CD4-positive, alpha-beta memory T cell (primary cell): Measurements from ENCODE around the gene P3H3. TPM values are rescaled to one million over a fixed set of nuclear protein-coding genes. Genes with fewer than 3 reads are reported as not detected.

Experiments used
- CTCF ChIA-PET: fragments of 350-600 bp; sonication (Branson Sonifier 250); formaldehyde crosslinking; loops from one replicate; lab custom pipeline; 2021; ENCODE audit warnings: inconsistent platforms; ENCODE audit not compliant: partially characterized antibody; lab: Charles Lee
- POLR2A ChIA-PET: fragments of 350-600 bp; sonication (Branson Sonifier 250); formaldehyde crosslinking; loops from one replicate; lab custom pipeline; 2021; ENCODE audit not compliant: partially characterized antibody; lab: Charles Lee
- DNase-seq, 5 donors: peaks; one replicate each; pipeline versions ENCODE4 v3.0.0 to v3.0.0-alpha.2; 2020 to 2022; ENCODE audit warnings: mixed read lengths in 1 of 5
- H3K27ac ChIP-seq: one replicate; pipeline ENCODE4 v1.7.0; 2013; ENCODE audit warnings: low read depth, low read length
- H3K27me3 ChIP-seq: 2 replicates; pipeline ENCODE4 v1.7.0; 2013; ENCODE audit warnings: mild to moderate bottlenecking, low read length, moderate library complexity; ENCODE audit not compliant: insufficient read depth
- H3K36me3 ChIP-seq: 2 replicates; pipeline ENCODE4 v1.7.0; 2013; ENCODE audit warnings: mild to moderate bottlenecking, low read length, moderate library complexity; ENCODE audit not compliant: insufficient read depth
- H3K4me1 ChIP-seq: 2 replicates; pipeline ENCODE4 v1.7.0; 2013; ENCODE audit warnings: mild to moderate bottlenecking, low read length, moderate library complexity; ENCODE audit not compliant: insufficient read depth
- H3K4me3 ChIP-seq, 2 donors: one replicate each; pipeline ENCODE4 v1.7.0; 2013; ENCODE audit warnings: low read length in 2 of 2, mild to moderate bottlenecking in 1 of 2
- H3K9me3 ChIP-seq, 2 donors: one replicate each; pipeline ENCODE4 v1.7.0; 2013; ENCODE audit warnings: low read length in 2 of 2, control low read depth in 1 of 2; ENCODE audit not compliant: control insufficient read depth in 1 of 2
- H3K27ac Mint-ChIP-seq, 7 donors: one replicate each; pipeline ENCODE4 v1.8.0; 2020 to 2021; ENCODE audit warnings: mixed read lengths in 7 of 7, mild to moderate bottlenecking in 6 of 7, inconsistent platforms in 3 of 7, moderate library complexity in 3 of 7
- H3K27me3 Mint-ChIP-seq, 2 donors: one replicate each; pipeline ENCODE4 v1.8.0; 2020 to 2021; ENCODE audit warnings: mixed read lengths in 2 of 2
- H3K36me3 Mint-ChIP-seq, 2 donors: one replicate each; pipeline ENCODE4 v1.8.0; 2020 to 2021; ENCODE audit warnings: mixed read lengths in 2 of 2, inconsistent platforms in 1 of 2, mild to moderate bottlenecking in 1 of 2
- H3K4me1 Mint-ChIP-seq, 4 donors: one replicate each; pipeline ENCODE4 v1.8.0; 2020 to 2021; ENCODE audit warnings: mixed read lengths in 4 of 4, mild to moderate bottlenecking in 1 of 4
- H3K4me3 Mint-ChIP-seq, 8 donors: one replicate each; pipeline ENCODE4 v1.8.0; 2020 to 2021; ENCODE audit warnings: mixed read lengths in 8 of 8, mild to moderate bottlenecking in 7 of 8, moderate library complexity in 6 of 8, inconsistent platforms in 3 of 8
- H3K9me3 Mint-ChIP-seq, 8 donors: one replicate each; pipeline ENCODE4 v1.8.0; 2020 to 2021; ENCODE audit warnings: mixed read lengths in 8 of 8, mild to moderate bottlenecking in 5 of 8, inconsistent platforms in 3 of 8, moderate library complexity in 1 of 8
- intact Hi-C: fragments of 100-400 bp; cut with micrococcal nuclease; formaldehyde crosslinking; loops from one replicate; pipeline ENCODE4 v1.15.1; 2023
- polyA plus RNA-seq, 2 donors: library from polyadenylated mRNA; unstranded; fragments of 300-500 nt; fragmentation: Illumina TruSeq; gene quantifications; one replicate each; pipeline ENCODE4 v1.2.3, GENCODE V29; 2021
- total RNA-seq, 2 experiments: library from RNA; stranded (reverse); gene quantifications; one replicate each; pipeline ENCODE4 v1.2.3, GENCODE V29; 2021

P3H3 gene
- total and polyA plus RNA-seq, 4 experiments from 2014 or later: 0.72 to 11.8 (median 6.2) TPM

DNA sequence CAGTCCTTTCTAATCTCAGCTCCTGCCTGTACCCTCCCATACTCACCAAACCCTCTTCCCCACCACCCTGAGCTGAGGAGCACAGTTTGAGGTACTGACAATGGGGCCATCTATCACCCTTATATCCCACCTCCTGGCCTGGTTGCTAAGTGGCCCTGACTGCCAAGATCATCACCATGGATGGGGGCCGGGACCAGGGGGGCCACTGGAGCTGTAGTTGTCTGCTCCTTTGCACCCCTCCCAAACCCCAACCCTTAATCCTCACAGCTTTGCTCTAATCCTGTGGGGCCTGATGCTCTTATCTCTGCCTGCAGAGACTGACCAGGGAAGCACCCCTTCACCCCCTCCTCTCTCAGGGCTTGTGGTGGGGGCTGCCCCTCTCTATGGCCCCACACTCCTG is 12.1 kb downstream of the P3H3 start:
- CTCF ChIA-PET: interaction anchor here (1.5 to 4.4 kb wide), 3 partner anchors 15 to 88 kb away, joined by 3 to 12 read pairs (median 11); partner anchors contain the start of gene MLF2
- H3K27ac ChIP-seq: no peak overlapping the region

DNA sequence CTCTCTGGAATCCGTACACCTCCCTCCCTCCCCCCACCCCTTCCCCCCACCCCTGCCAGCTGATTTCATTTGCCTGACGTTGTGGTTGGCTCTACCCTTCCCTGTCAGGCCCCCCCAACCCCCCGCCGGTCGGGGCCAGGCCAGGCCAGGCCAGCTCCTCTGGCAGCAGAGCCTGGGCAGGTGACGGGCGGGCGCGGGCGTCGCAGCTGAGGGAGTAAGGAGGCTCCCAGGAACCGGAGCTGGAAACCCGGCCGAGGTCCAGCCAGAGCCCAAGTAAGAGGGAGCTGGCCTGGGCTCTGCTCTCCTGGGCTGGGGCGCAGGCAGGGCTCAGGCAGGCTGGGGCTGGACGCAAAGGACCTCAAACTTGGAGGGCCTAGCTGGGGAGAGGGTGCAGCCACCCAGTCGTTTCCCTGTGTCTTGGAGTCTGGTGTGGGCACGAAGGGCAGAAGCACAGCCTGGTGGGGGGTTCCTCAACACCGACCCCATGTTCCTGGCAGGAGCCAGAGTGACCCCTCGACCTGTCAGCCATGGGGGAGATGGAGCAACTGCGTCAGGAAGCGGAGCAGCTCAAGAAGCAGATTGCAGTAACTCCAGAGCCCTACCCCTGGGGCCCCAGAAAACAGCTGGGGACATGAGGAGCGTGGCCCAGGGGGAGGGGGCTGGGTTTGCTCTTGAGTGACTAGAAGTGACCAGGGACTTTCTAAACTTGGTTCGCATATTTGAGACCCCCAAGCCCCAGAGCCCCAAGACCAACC is 12.7 kb downstream of the P3H3 start, which contains the start of gene GNB3:
Gene GNB3, plus strand, starts transcription at position 165 of the 755 bp plus-strand sequence. Its CDS starts 363 bp downstream, at position 528.
- no peak within 1 kb of the TSS for H3K27ac ChIP-seq
- no peaks in the 10 kb centered on the region for H3K36me3 Mint-ChIP-seq

More for the DNA sequence above, 12.1 kb downstream of the P3H3 start:
- Mint-ChIP-seq H3K4me1 (peaks cover 0 to 4% (median 2%) of the 10 kb centered on the region in 4 donors), H3K9me3 (no peaks in the 10 kb centered on the region), H3K4me3 (no peak overlapping the region), H3K36me3 (no peaks in the 10 kb centered on the region), H3K27me3 (no peaks in the 10 kb centered on the region), H3K27ac (no peak overlapping the region)
- Histone ChIP-seq H3K27me3 (no peaks in the 10 kb centered on the region), H3K9me3 (no peaks in the 10 kb centered on the region), H3K4me1 (peaks cover 7% of the 10 kb centered on the region), H3K4me3 (no peak overlapping the region), H3K36me3 (no peaks in the 10 kb centered on the region)
- DNase-seq: peak in 1 of 5 donors; percentile 9
- POLR2A ChIA-PET: interaction anchor here (1.4 to 2.4 kb wide), 2 partner anchors 11 to 27 kb away, joined by 3 to 10 read pairs; partner anchors contain the start of genes P3H3 and TPI1
- intact Hi-C loops: no loop called here

GRCh38 chr12:6842075-6842474 is 13.9 kb downstream of the P3H3 start:
- H3K36me3 Mint-ChIP-seq: no peaks in the 10 kb centered on the region
- H3K9me3 Mint-ChIP-seq: no peaks in the 10 kb centered on the region
- no peak overlapping the region for H3K27ac ChIP-seq
- ChIA-PET CTCF (interaction anchor here (0.7 to 4.4 kb wide), 6 partner anchors 8 to 267 kb away, joined by 3 to 12 read pairs (median 4); partner anchors contain the start of genes C1RL and USP5), POLR2A (interaction anchor here (1.5 kb wide), 1 partner anchor 9 kb away, joined by 4 read pairs; the partner anchor contains the start of gene CDCA3)
- intact Hi-C loops: no loop called here
- DNase-seq: no peak
- H3K4me3 ChIP-seq: no peak overlapping the region
- H3K27ac Mint-ChIP-seq: no peak overlapping the region
- H3K36me3 ChIP-seq: no peaks in the 10 kb centered on the region
- no peaks in the 10 kb centered on the region for H3K27me3 ChIP-seq
- H3K27me3 Mint-ChIP-seq: no peaks in the 10 kb centered on the region
- no peaks in the 10 kb centered on the region for H3K4me1 ChIP-seq
- no peaks in the 10 kb centered on the region for H3K9me3 ChIP-seq
- no peak overlapping the region for H3K4me3 Mint-ChIP-seq
- H3K4me1 Mint-ChIP-seq: no peaks in the 10 kb centered on the region

More for the DNA sequence above, 12.7 kb downstream of the P3H3 start, which contains the start of gene GNB3:
- Mint-ChIP-seq H3K4me1 (no peaks in the 10 kb centered on the region), H3K4me3 (no peak within 1 kb of the TSS), H3K27me3 (no peaks in the 10 kb centered on the region), H3K9me3 (no peaks in the 10 kb centered on the region), H3K27ac (no peak within 1 kb of the TSS)
- Histone ChIP-seq H3K27me3 (no peaks in the 10 kb centered on the region), H3K9me3 (no peaks in the 10 kb centered on the region), H3K4me1 (peaks cover 3% of the 10 kb centered on the region), H3K4me3 (no peak within 1 kb of the TSS), H3K36me3 (no peaks in the 10 kb centered on the region)
- CTCF ChIA-PET: interaction anchor here (2.9 to 4.4 kb wide), 2 partner anchors 16 to 88 kb away, joined by 11 to 12 read pairs; partner anchors contain the start of gene MLF2
- POLR2A ChIA-PET: interaction anchor here (1.5 to 2.4 kb wide), 2 partner anchors 10 to 12 kb away, joined by 4 to 10 read pairs; partner anchors contain the start of genes CDCA3 and P3H3
- peak in 1 of 5 donors; percentile 10 for DNase-seq
- intact Hi-C loops: no loop called here

- H3K36me3 ChIP-seq: no peaks in the 10 kb centered on the region
- H3K4me1 Mint-ChIP-seq: no peaks in the 10 kb centered on the region
- intact Hi-C loops: no loop called here
- H3K4me3 ChIP-seq: no peak overlapping the region
- no peak overlapping the region for H3K27ac Mint-ChIP-seq
- H3K27me3 Mint-ChIP-seq: no peaks in the 10 kb centered on the region
- H3K27me3 ChIP-seq: no peaks in the 10 kb centered on the region
- peak in 1 of 5 donors; percentile 3 for DNase-seq
- POLR2A ChIA-PET: interaction anchor here (1.5 kb wide), 1 partner anchor 9 kb away, joined by 3 read pairs; the partner anchor contains the start of gene USP5
- H3K4me1 ChIP-seq: no peaks in the 10 kb centered on the region
- no peaks in the 10 kb centered on the region for H3K9me3 Mint-ChIP-seq
- H3K4me3 Mint-ChIP-seq: no peak overlapping the region
- H3K36me3 Mint-ChIP-seq: no peaks in the 10 kb centered on the region
- no peak overlapping the region for H3K27ac ChIP-seq
- CTCF ChIA-PET: interaction anchor here (1.2 to 4.4 kb wide), 6 partner anchors 9 to 90 kb away, joined by 3 to 12 read pairs (median 6); partner anchors contain the start of genes MLF2 and SPSB2
- H3K9me3 ChIP-seq: no peaks in the 10 kb centered on the region
Observed at GRCh38 chr12:6843118-6843902, 15.1 kb downstream of the P3H3 start.

DNA sequence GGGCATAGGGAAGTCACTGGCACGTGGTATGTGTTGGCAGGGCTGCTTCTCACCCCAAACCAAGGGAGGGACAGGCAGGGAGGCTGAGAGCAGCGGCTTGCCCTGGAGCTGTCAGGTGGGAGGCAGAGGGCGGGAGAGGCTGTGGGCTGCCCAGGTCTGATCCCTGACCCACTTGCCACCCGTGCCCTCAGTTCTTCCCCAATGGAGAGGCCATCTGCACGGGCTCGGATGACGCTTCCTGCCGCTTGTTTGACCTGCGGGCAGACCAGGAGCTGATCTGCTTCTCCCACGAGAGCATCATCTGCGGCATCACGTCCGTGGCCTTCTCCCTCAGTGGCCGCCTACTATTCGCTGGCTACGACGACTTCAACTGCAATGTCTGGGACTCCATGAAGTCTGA is 17.2 kb downstream of the P3H3 start:
- intact Hi-C loops: no loop called here
- H3K9me3 Mint-ChIP-seq: no peaks in the 10 kb centered on the region
- POLR2A ChIA-PET: no interaction called here

GRCh38 chr12:6846316-6846869 is 18.2 kb downstream of the P3H3 start:
- H3K9me3 Mint-ChIP-seq: peaks cover 0 to 3% (median 0%) of the 10 kb centered on the region in 8 donors
- Histone ChIP-seq H3K27ac (no peak overlapping the region), H3K4me3 (no peak overlapping the region), H3K9me3 (no peaks in the 10 kb centered on the region), H3K4me1 (peaks cover 10% of the 10 kb centered on the region), H3K27me3 (no peaks in the 10 kb centered on the region), H3K36me3 (no peaks in the 10 kb centered on the region)
- H3K36me3 Mint-ChIP-seq: peaks cover 0 to 3% of the 10 kb centered on the region in 2 donors
- H3K4me3 Mint-ChIP-seq: no peak overlapping the region
- POLR2A ChIA-PET: no interaction called here
- H3K27ac Mint-ChIP-seq: peak overlapping the region in 2 of 7 donors; percentile 7 to 47
- peaks cover 2 to 15% (median 5%) of the 10 kb centered on the region in 4 donors for H3K4me1 Mint-ChIP-seq
- no peak for DNase-seq
- CTCF ChIA-PET: interaction anchor here (0.9 to 2.0 kb wide), 3 partner anchors 10 to 13 kb away, joined by 3 to 10 read pairs (median 4); no protein-coding TSS in a partner anchor
- no peaks in the 10 kb centered on the region for H3K27me3 Mint-ChIP-seq
- intact Hi-C loops: no loop called here

More for the DNA sequence above, 17.2 kb downstream of the P3H3 start:
- Mint-ChIP-seq H3K4me3 (no peak overlapping the region), H3K36me3 (no peaks in the 10 kb centered on the region), H3K27me3 (no peaks in the 10 kb centered on the region), H3K4me1 (peaks cover 0 to 7% (median 0%) of the 10 kb centered on the region in 4 donors), H3K27ac (no peak overlapping the region)
- Histone ChIP-seq H3K4me1 (peaks cover under 1% of the 10 kb centered on the region), H3K4me3 (no peak overlapping the region), H3K36me3 (no peaks in the 10 kb centered on the region), H3K9me3 (no peaks in the 10 kb centered on the region), H3K27ac (no peak overlapping the region), H3K27me3 (no peaks in the 10 kb centered on the region)
- no peak for DNase-seq
- CTCF ChIA-PET: interaction anchor here (1.6 to 2.5 kb wide), 3 partner anchors 9 to 27 kb away, joined by 4 to 7 read pairs (median 4); partner anchors contain the start of gene SPSB2
